GM21423 (cell line): ENCODE measurements around the gene PRICKLE1.

ENCODE experiments used
- ATAC-seq: cut with Tn5 transposase; IDR thresholded peaks from one replicate; pipeline ENCODE4 v1.9.1; 2021; ENCODE audit warnings: mild to moderate bottlenecking, moderate library complexity; ENCODE audit not compliant: unreplicated experiment

Gene PRICKLE1

GRCh38 chr12:42496886-42497285 is 92.7 kb downstream of the PRICKLE1 start:
- no peak for ATAC-seq

GRCh38 chr12:42495244-42495643 is 94.3 kb downstream of the PRICKLE1 start:
- ATAC-seq, result no peak

- ATAC-seq, result no peak
Observed at GRCh38 chr12:42492267-42492666, 97.3 kb downstream of the PRICKLE1 start.

GRCh38 chr12:42490261-42490842 is 99.2 kb downstream of the PRICKLE1 start:
- no peak for ATAC-seq

- no peak for ATAC-seq
Observed at GRCh38 chr12:42486407-42486806, 103.1 kb downstream of the PRICKLE1 start.

GRCh38 chr12:42485823-42486222 is 103.7 kb downstream of the PRICKLE1 start:
- ATAC-seq, result no peak

- no peak for ATAC-seq
Observed at GRCh38 chr12:42484996-42485395, 104.5 kb downstream of the PRICKLE1 start.

GRCh38 chr12:42483521-42483790 is 106.1 kb downstream of the PRICKLE1 start:
- peak; percentile 24 for ATAC-seq

GRCh38 chr12:42482748-42483520 is 106.6 kb downstream of the PRICKLE1 start:
- peak; percentile 73 for ATAC-seq

GRCh38 chr12:42482041-42482747 is 107.4 kb downstream of the PRICKLE1 start:
- no peak for ATAC-seq

- no peak for ATAC-seq
Observed at GRCh38 chr12:42481368-42481767, 108.2 kb downstream of the PRICKLE1 start.

GRCh38 chr12:42477941-42478340 is 111.6 kb downstream of the PRICKLE1 start:
- ATAC-seq, result no peak

GRCh38 chr12:42475106-42475505 is 114.4 kb downstream of the PRICKLE1 start:
- peak; percentile 37 for ATAC-seq

GRCh38 chr12:42474391-42474790 is 115.2 kb downstream of the PRICKLE1 start:
- ATAC-seq, result no peak

- ATAC-seq, result no peak
Observed at GRCh38 chr12:42473561-42473960, 116.0 kb downstream of the PRICKLE1 start.

- no peak for ATAC-seq
Observed at GRCh38 chr12:42473130-42473529, 116.4 kb downstream of the PRICKLE1 start.

- no peak for ATAC-seq
Observed at GRCh38 chr12:42472376-42472775, 117.2 kb downstream of the PRICKLE1 start.

GRCh38 chr12:42469355-42470175 is 120.0 kb downstream of the PRICKLE1 start:
- ATAC-seq, result peak; percentile 96

GRCh38 chr12:42468921-42469320 is 120.6 kb downstream of the PRICKLE1 start:
- ATAC-seq, result no peak

GRCh38 chr12:42468341-42468821 is 121.2 kb downstream of the PRICKLE1 start:
- peak; percentile 19 for ATAC-seq

GRCh38 chr12:42463671-42464070 is 125.9 kb downstream of the PRICKLE1 start:
- no peak for ATAC-seq
